ENCODE measurements around the gene PCBD2.

DNA sequence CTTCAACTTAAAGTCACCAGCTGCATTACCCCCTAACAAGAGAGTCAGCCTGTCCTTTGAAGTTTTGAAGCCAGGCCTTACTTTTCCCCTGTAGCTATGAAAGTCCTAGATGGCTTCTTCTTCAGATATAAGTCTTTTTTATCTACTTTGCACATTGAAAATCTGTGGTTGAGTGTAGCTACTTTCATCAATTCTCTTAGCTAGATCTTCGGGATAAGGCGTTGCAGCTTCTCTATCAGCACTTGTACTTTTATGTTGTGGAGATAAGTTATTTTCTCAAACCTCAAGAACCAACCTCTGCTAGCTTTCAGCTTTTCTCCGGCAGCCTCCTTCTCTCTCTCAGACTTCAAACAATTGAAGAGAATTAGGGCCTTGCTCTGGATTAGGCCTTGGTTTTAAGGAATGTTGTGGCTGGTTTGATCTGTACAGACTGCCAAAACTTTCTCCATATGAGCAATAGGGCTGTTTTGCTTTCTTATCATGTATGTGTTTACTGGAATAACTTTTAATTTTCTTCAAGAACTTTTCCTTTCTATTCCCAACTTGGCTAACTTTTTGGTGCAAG, 84.4 kb downstream of the PCBD2 start:
- TF ChIP-seq, protein P1, sequence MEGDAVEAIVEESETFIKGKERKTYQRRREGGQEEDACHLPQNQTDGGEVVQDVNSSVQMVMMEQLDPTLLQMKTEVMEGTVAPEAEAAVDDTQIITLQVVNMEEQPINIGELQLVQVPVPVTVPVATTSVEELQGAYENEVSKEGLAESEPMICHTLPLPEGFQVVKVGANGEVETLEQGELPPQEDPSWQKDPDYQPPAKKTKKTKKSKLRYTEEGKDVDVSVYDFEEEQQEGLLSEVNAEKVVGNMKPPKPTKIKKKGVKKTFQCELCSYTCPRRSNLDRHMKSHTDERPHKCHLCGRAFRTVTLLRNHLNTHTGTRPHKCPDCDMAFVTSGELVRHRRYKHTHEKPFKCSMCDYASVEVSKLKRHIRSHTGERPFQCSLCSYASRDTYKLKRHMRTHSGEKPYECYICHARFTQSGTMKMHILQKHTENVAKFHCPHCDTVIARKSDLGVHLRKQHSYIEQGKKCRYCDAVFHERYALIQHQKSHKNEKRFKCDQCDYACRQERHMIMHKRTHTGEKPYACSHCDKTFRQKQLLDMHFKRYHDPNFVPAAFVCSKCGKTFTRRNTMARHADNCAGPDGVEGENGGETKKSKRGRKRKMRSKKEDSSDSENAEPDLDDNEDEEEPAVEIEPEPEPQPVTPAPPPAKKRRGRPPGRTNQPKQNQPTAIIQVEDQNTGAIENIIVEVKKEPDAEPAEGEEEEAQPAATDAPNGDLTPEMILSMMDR (conservative IDR thresholded peaks at IDR 0.05; ENCODE audit: low read depth, low read length) = no peak
- TF ChIP-seq EZH2 (IDR thresholded peaks at IDR 0.05; ENCODE audit: low read length, unreplicated experiment) = no peak
